RWPE1 (cell line): ENCODE data around the gene ANAPC10.

Experiments used
- CTCF ChIA-PET: fragments of 350-600 bp; sonication (Branson Sonifier 250); formaldehyde crosslinking; extraction: SDS; loops from one replicate; lab custom pipeline; 2021; lab: Yijun Ruan, JAX
- POLR2A ChIA-PET: fragments of 400-600 bp; formaldehyde crosslinking; extraction: SDS; loops from one replicate; lab custom pipeline; 2020; ENCODE audit warnings: antibody characterized with exemption; ENCODE audit not compliant: low non-redundant PET; lab: Yijun Ruan, JAX
- DNase-seq: peaks from one replicate; pipeline ENCODE4 v3.0.0; 2012; ENCODE audit warnings: low spot score
- H3K27ac ChIP-seq: fragments of 450-650 bp; 2 replicates; pipeline ENCODE4 v1.5.1; 2017
- TF ChIP-seq, protein P1 (sequence below): fragments of 450-650 bp; conservative IDR thresholded peaks from 2 replicates; pipeline ENCODE4 v1.5.1; 2017; ENCODE audit warnings: low read depth, mild to moderate bottlenecking

Gene ANAPC10

GRCh38 chr4:145076469-145076855 lies 21.5 kb downstream of the ANAPC10 start:
- H3K27ac ChIP-seq = no peak overlapping the region
- no peak for DNase-seq
- TF ChIP-seq, protein P1, sequence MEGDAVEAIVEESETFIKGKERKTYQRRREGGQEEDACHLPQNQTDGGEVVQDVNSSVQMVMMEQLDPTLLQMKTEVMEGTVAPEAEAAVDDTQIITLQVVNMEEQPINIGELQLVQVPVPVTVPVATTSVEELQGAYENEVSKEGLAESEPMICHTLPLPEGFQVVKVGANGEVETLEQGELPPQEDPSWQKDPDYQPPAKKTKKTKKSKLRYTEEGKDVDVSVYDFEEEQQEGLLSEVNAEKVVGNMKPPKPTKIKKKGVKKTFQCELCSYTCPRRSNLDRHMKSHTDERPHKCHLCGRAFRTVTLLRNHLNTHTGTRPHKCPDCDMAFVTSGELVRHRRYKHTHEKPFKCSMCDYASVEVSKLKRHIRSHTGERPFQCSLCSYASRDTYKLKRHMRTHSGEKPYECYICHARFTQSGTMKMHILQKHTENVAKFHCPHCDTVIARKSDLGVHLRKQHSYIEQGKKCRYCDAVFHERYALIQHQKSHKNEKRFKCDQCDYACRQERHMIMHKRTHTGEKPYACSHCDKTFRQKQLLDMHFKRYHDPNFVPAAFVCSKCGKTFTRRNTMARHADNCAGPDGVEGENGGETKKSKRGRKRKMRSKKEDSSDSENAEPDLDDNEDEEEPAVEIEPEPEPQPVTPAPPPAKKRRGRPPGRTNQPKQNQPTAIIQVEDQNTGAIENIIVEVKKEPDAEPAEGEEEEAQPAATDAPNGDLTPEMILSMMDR = no peak
- CTCF ChIA-PET = interaction anchor here (0.5 kb wide), 1 partner anchor 9 kb away, joined by 3 read pairs; no protein-coding TSS in a partner anchor
- POLR2A ChIA-PET = no interaction called here

GRCh38 chr4:145075742-145076468 lies 22.1 kb downstream of the ANAPC10 start:
- DNase-seq = no peak
- TF ChIP-seq, protein P1 = no peak
- CTCF ChIA-PET = interaction anchor here (0.5 to 1.1 kb wide), 2 partner anchors 9 to 211 kb away, joined by 3 read pairs; no protein-coding TSS in a partner anchor
- POLR2A ChIA-PET = no interaction called here
- no peak overlapping the region for H3K27ac ChIP-seq

- CTCF ChIA-PET = interaction anchor here (0.7 kb wide), 1 partner anchor 10 kb away, joined by 3 read pairs; no protein-coding TSS in a partner anchor
- DNase-seq = no peak
- POLR2A ChIA-PET = no interaction called here
- no peak overlapping the region for H3K27ac ChIP-seq
- TF ChIP-seq, protein P1 = no peak
Observed at GRCh38 chr4:145071560-145071959, 26.4 kb downstream of the ANAPC10 start.

DNA sequence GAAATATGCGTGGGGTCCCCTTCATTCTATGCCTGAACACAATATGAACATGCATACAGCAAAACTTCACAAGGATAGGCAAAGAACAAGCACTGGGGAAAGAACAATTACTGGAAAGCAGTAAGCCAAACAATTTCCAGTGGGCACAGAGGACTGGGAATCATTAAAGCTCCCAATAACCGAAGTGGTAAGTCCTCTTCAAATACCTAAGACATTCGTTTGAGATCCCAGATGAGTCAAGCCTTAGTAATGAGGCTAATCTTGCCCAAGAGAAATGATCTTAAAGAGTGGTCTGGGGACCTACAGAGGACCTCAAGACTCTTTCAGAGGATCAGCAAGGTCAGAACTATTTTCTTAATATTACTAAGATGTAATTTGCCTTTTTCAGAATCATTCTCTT lies 28.6 kb downstream of the ANAPC10 start:
- POLR2A ChIA-PET = no interaction called here
- H3K27ac ChIP-seq = no peak overlapping the region
- CTCF ChIA-PET = interaction anchor here (0.7 kb wide), 1 partner anchor 236 kb away, joined by 4 read pairs; no protein-coding TSS in a partner anchor
- peak; percentile 30 for DNase-seq
- TF ChIP-seq, protein P1 = no peak

- CTCF ChIA-PET = interaction anchor here (0.6 to 0.7 kb wide), 2 partner anchors 1002 to 1497 kb away, joined by 3 read pairs; no protein-coding TSS in a partner anchor
- TF ChIP-seq, protein P1 = no peak
- POLR2A ChIA-PET = no interaction called here
- no peak overlapping the region for H3K27ac ChIP-seq
- DNase-seq = no peak
Observed at GRCh38 chr4:145066063-145066501, 31.9 kb downstream of the ANAPC10 start.

- CTCF ChIA-PET = interaction anchor here (0.5 to 0.6 kb wide), 5 partner anchors 10 to 416 kb away, joined by 3 to 6 read pairs (median 4); no protein-coding TSS in a partner anchor
Observed at GRCh38 chr4:145061318-145061920, 36.6 kb downstream of the ANAPC10 start.

More at GRCh38 chr4:145061318-145061920, 36.6 kb downstream of the ANAPC10 start:
- POLR2A ChIA-PET = no interaction called here
- no peak overlapping the region for H3K27ac ChIP-seq
- DNase-seq = peak; percentile 19
- TF ChIP-seq, protein P1 = peak; percentile 48
